Astrocyte (in vitro differentiated cells and primary cell): ENCODE results near the gene RAX2. TPM values are rescaled to one million over a fixed set of nuclear protein-coding genes. Genes with fewer than 3 reads are reported as not detected.
A peak's percentile ranks its signal among the peaks of the same experiment; 100 is the strongest.

ENCODE experiments used
- DNase-seq: peaks from one replicate; pipeline ENCODE4 v3.0.0-alpha.2; 2010; ENCODE audit warnings: low read depth
- FAIRE-seq: peaks from 2 replicates; lab custom pipeline; 2011; peaks lifted over from hg19 to GRCh38; lab: Jason Lieb, UNC
- H2AFZ ChIP-seq: 2 replicates; pipeline ENCODE4 v1.6.0; 2012; ENCODE audit warnings: low read depth, low read length, inconsistent platforms
- H3K27ac ChIP-seq: 2 replicates; pipeline ENCODE4 v1.5.1; 2011; ENCODE audit warnings: low read depth, low read length, inconsistent platforms
- H3K27me3 ChIP-seq: 2 replicates; pipeline ENCODE4 v1.6.0; 2011; ENCODE audit warnings: low read length, inconsistent platforms; ENCODE audit not compliant: insufficient read depth
- H3K36me3 ChIP-seq: 2 replicates; pipeline ENCODE4 v1.5.1; 2011; ENCODE audit warnings: low read length, inconsistent platforms; ENCODE audit not compliant: insufficient read depth
- H3K4me1 ChIP-seq: 2 replicates; pipeline ENCODE4 v1.5.1; 2011; ENCODE audit warnings: low read length, inconsistent platforms; ENCODE audit not compliant: insufficient read depth
- H3K4me2 ChIP-seq: 2 replicates; pipeline ENCODE4 v1.6.0; 2012; ENCODE audit warnings: low read length, inconsistent platforms
- H3K4me3 ChIP-seq: 2 replicates; pipeline ENCODE4 v1.5.1; 2011; ENCODE audit warnings: low read depth, mild to moderate bottlenecking, low read length, inconsistent platforms; ENCODE audit not compliant: insufficient read depth
- H3K79me2 ChIP-seq: 2 replicates; pipeline ENCODE4 v1.6.0; 2012; ENCODE audit warnings: mild to moderate bottlenecking, low read length, inconsistent platforms; ENCODE audit not compliant: insufficient read depth
- H3K9ac ChIP-seq: 2 replicates; pipeline ENCODE4 v1.6.0; 2012; ENCODE audit warnings: mild to moderate bottlenecking, low read length, inconsistent platforms
- H3K9me3 ChIP-seq: 2 replicates; pipeline ENCODE4 v1.5.1; 2012; ENCODE audit warnings: low read depth, mild to moderate bottlenecking, low read length, inconsistent platforms; ENCODE audit not compliant: insufficient read depth
- H4K20me1 ChIP-seq: 2 replicates; pipeline ENCODE4 v1.6.0; 2012; ENCODE audit warnings: low read length, inconsistent platforms; ENCODE audit not compliant: insufficient read depth
- H3K27ac Mint-ChIP-seq: one replicate; pipeline ENCODE4 v1.8.0; 2021; ENCODE audit warnings: mild to moderate bottlenecking, mixed read lengths; ENCODE audit not compliant: unreplicated experiment
- H3K27me3 Mint-ChIP-seq: one replicate; pipeline ENCODE4 v1.8.0; 2021; ENCODE audit warnings: low read depth, mixed read lengths; ENCODE audit not compliant: unreplicated experiment
- H3K36me3 Mint-ChIP-seq: one replicate; pipeline ENCODE4 v1.8.0; 2021; ENCODE audit warnings: low read depth, mixed read lengths; ENCODE audit not compliant: unreplicated experiment
- H3K4me1 Mint-ChIP-seq: one replicate; pipeline ENCODE4 v1.8.0; 2021; ENCODE audit warnings: low read depth, mixed read lengths; ENCODE audit not compliant: unreplicated experiment
- H3K4me3 Mint-ChIP-seq: one replicate; pipeline ENCODE4 v1.8.0; 2021; ENCODE audit warnings: mild to moderate bottlenecking, moderate library complexity, mixed read lengths; ENCODE audit not compliant: unreplicated experiment
- H3K9me3 Mint-ChIP-seq: one replicate; pipeline ENCODE4 v1.8.0; 2021; ENCODE audit warnings: mild to moderate bottlenecking, mixed read lengths; ENCODE audit not compliant: unreplicated experiment
- CTCF ChIP-seq: IDR thresholded peaks from 2 replicates; pipeline ENCODE4 v1.5.1; 2011; ENCODE audit warnings: low read depth, mild to moderate bottlenecking, inconsistent platforms, low read length, moderate library complexity; ENCODE audit not compliant: insufficient read depth
- EZH2 ChIP-seq: IDR thresholded peaks from 2 replicates; pipeline ENCODE4 v1.6.1; 2012; ENCODE audit warnings: mild to moderate bottlenecking, low read length, inconsistent platforms; ENCODE audit not compliant: insufficient read depth
- total RNA-seq: library from RNA; stranded (reverse); gene quantifications from 2 replicates; pipeline ENCODE4 v1.2.1, GENCODE V29; 2021

The RAX2 gene
- total RNA-seq, 1 donor from 2014 or later = not detected

- Mint-ChIP-seq H3K27me3 (peaks cover 36% of the 10 kb centered on the region), H3K4me3 (no peak overlapping the region), H3K27ac (no peak overlapping the region), H3K4me1 (no peaks in the 10 kb centered on the region), H3K36me3 (no peaks in the 10 kb centered on the region), H3K9me3 (peaks cover 21% of the 10 kb centered on the region)
- Histone ChIP-seq H2AFZ (no peak overlapping the region), H3K4me1 (no peaks in the 10 kb centered on the region), H3K4me2 (no peak overlapping the region), H3K9ac (no peak overlapping the region), H3K27ac (no peak overlapping the region), H3K79me2 (no peaks in the 10 kb centered on the region), H4K20me1 (no peaks in the 10 kb centered on the region), H3K9me3 (peaks cover 8% of the 10 kb centered on the region), H3K27me3 (peaks cover 8% of the 10 kb centered on the region), H3K36me3 (no peaks in the 10 kb centered on the region), H3K4me3 (no peak overlapping the region)
- FAIRE-seq = no peak
- TF ChIP-seq EZH2 (no peak), CTCF (no peak)
- DNase-seq = no peak
These were observed 18.9 kb upstream of the RAX2 start for GRCh38 chr19:3790941-3791340.

- H3K4me2 ChIP-seq = no peak overlapping the region
- no peaks in the 10 kb centered on the region for H4K20me1 ChIP-seq
- no peaks in the 10 kb centered on the region for H3K4me1 ChIP-seq
- no peak overlapping the region for H3K4me3 ChIP-seq
- Mint-ChIP-seq H3K27me3 (peaks cover 36% of the 10 kb centered on the region), H3K4me3 (peak overlapping the region; percentile 35), H3K4me1 (no peaks in the 10 kb centered on the region), H3K36me3 (no peaks in the 10 kb centered on the region), H3K9me3 (peaks cover 21% of the 10 kb centered on the region), H3K27ac (no peak overlapping the region)
- no peak for FAIRE-seq
- no peak overlapping the region for H3K9ac ChIP-seq
- no peak for TF ChIP-seq EZH2
- no peak for TF ChIP-seq CTCF
- H3K9me3 ChIP-seq = peaks cover 8% of the 10 kb centered on the region
- H3K36me3 ChIP-seq = no peaks in the 10 kb centered on the region
- DNase-seq = no peak
- no peaks in the 10 kb centered on the region for H3K79me2 ChIP-seq
- no peak overlapping the region for H2AFZ ChIP-seq
- H3K27ac ChIP-seq = no peak overlapping the region
- H3K27me3 ChIP-seq = peaks cover 8% of the 10 kb centered on the region
These were observed 18.2 kb upstream of the RAX2 start for GRCh38 chr19:3790209-3790734.

- TF ChIP-seq CTCF (no peak), EZH2 (no peak)
- no peak for DNase-seq
- Mint-ChIP-seq H3K4me1 (no peaks in the 10 kb centered on the region), H3K27me3 (peaks cover 45% of the 10 kb centered on the region), H3K9me3 (peaks cover 21% of the 10 kb centered on the region), H3K4me3 (no peak overlapping the region), H3K27ac (no peak overlapping the region), H3K36me3 (no peaks in the 10 kb centered on the region)
- Histone ChIP-seq H3K79me2 (no peaks in the 10 kb centered on the region), H3K4me3 (no peak overlapping the region), H3K4me1 (no peaks in the 10 kb centered on the region), H3K27me3 (peaks cover 15% of the 10 kb centered on the region), H3K36me3 (no peaks in the 10 kb centered on the region), H3K9ac (no peak overlapping the region), H2AFZ (no peak overlapping the region), H3K9me3 (peaks cover 8% of the 10 kb centered on the region), H4K20me1 (no peaks in the 10 kb centered on the region), H3K27ac (no peak overlapping the region), H3K4me2 (no peak overlapping the region)
- no peak for FAIRE-seq
These were observed 17.2 kb upstream of the RAX2 start for GRCh38 chr19:3788996-3789778.
